ENCODE measurements around the gene PRND.

- TF ChIP-seq POLR2AphosphoS5 (IDR thresholded peaks at IDR 0.05; ENCODE audit: insufficient read depth, low read depth, low read length) (no peak), POLR2A (IDR thresholded peaks at IDR 0.05; ENCODE audit: low read depth, low read length) (no peak), CTCF (IDR thresholded peaks at IDR 0.05; ENCODE audit: extremely low read depth in 1 of 2, insufficient read depth in 1 of 2, low read depth in 1 of 2, low read length in 2 of 2) (no peak), MYC (IDR thresholded peaks at IDR 0.05; ENCODE audit: low read depth, low read length) (no peak), EZH2 (IDR thresholded peaks at IDR 0.05; ENCODE audit: borderline replicate concordance, low read depth, low read length, severe bottlenecking) (no peak), FOS (IDR thresholded peaks at IDR 0.05; ENCODE audit: borderline replicate concordance, insufficient read depth, low read length) (no peak), JUN (IDR thresholded peaks at IDR 0.05; ENCODE audit: borderline replicate concordance, insufficient read depth, insufficient read length, low read depth) (no peak)
- TF ChIP-seq, protein P1, sequence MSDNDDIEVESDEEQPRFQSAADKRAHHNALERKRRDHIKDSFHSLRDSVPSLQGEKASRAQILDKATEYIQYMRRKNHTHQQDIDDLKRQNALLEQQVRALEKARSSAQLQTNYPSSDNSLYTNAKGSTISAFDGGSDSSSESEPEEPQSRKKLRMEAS (IDR thresholded peaks at IDR 0.05; ENCODE audit: insufficient read depth, insufficient read length): peak; percentile 68
These were observed 5.1 kb downstream of the PRND start for GRCh38 chr20:4726710-4727397.

Data from endothelial cell of umbilical vein (primary cell).